ENCODE data around the gene NTRK3. TPM values are rescaled to one million over a fixed set of nuclear protein-coding genes. Genes with fewer than 3 reads are reported as not detected.

NTRK3 gene
- total and polyA plus RNA-seq, 4 experiments from 2014 or later = 0.67 TPM; not detected in 3

Other genes starting within 250 kb of the NTRK3 start
- 10 to 100 TPM; 25.9 to 28.7 TPM for gene MRPL46, start 210.6 kb upstream of the NTRK3 start, total RNA-seq
- 10 to 100 TPM; 60.2 to 60.9 TPM for gene MRPL46, start 210.6 kb upstream of the NTRK3 start, polyA plus RNA-seq
- 10 to 100 TPM; 27.5 to 35.0 TPM for gene MRPS11, start 211.0 kb upstream of the NTRK3 start, total RNA-seq
- 10 to 100 TPM; 50.1 to 63.1 TPM for gene MRPS11, start 211.0 kb upstream of the NTRK3 start, polyA plus RNA-seq

All from CD4-positive, alpha-beta memory T cell (primary cell).